T1000 (cell line): Measurements from ENCODE around the gene CALM3.
A peak's percentile ranks its signal among the peaks of the same experiment; 100 is the strongest.

Experiments used
- DNase-seq: peaks from one replicate; lab custom pipeline; 2025; ENCODE audit warnings: mixed read lengths; lab: John Stamatoyannopoulos, UW

The CALM3 gene

GRCh38 chr19:46600384-46601317, 479 bp upstream of the CALM3 start:
- peak; percentile 96 for DNase-seq

GRCh38 chr19:46602392-46603194, 1.5 kb downstream of the CALM3 start:
- no peak for DNase-seq

- no peak for DNase-seq
Measured at GRCh38 chr19:46603195-46603637, 2.1 kb downstream of the CALM3 start.

GRCh38 chr19:46603752-46604231, 2.7 kb downstream of the CALM3 start:
- no peak for DNase-seq

- no peak for DNase-seq
Measured at GRCh38 chr19:46604781-46605355, 3.7 kb downstream of the CALM3 start.

GRCh38 chr19:46605356-46605821, 4.3 kb downstream of the CALM3 start:
- DNase-seq: no peak

GRCh38 chr19:46606019-46606418, 4.9 kb downstream of the CALM3 start:
- no peak for DNase-seq

GRCh38 chr19:46606681-46607447, 5.7 kb downstream of the CALM3 start:
- no peak for DNase-seq

GRCh38 chr19:46607448-46607841, 6.3 kb downstream of the CALM3 start:
- no peak for DNase-seq

- no peak for DNase-seq
Measured at GRCh38 chr19:46608178-46608577, 7.0 kb downstream of the CALM3 start.

- no peak for DNase-seq
Measured at GRCh38 chr19:46608581-46609345, 7.6 kb downstream of the CALM3 start.

GRCh38 chr19:46609511-46610412, 8.6 kb downstream of the CALM3 start:
- no peak for DNase-seq

GRCh38 chr19:46610413-46610775, 9.3 kb downstream of the CALM3 start:
- no peak for DNase-seq

- no peak for DNase-seq
Measured at GRCh38 chr19:46610851-46611770, 10.0 kb downstream of the CALM3 start.

- no peak for DNase-seq
Measured at GRCh38 chr19:46611776-46612175, 10.6 kb downstream of the CALM3 start.

- no peak for DNase-seq
Measured at GRCh38 chr19:46613525-46613924, 12.4 kb downstream of the CALM3 start.

- peak; percentile 59 for DNase-seq
Measured at GRCh38 chr19:46614114-46614722, 13.1 kb downstream of the CALM3 start.

GRCh38 chr19:46615966-46616365, 14.8 kb downstream of the CALM3 start:
- DNase-seq: no peak
